HG03460 (cell line): Measurements from ENCODE around the gene C8G.

ENCODE experiments used
- ATAC-seq: cut with Tn5 transposase; IDR thresholded peaks from one replicate; pipeline ENCODE4 v1.9.1; 2021; ENCODE audit not compliant: unreplicated experiment

The C8G gene

GRCh38 chr9:136920069-136920468 is 25.0 kb upstream of the C8G start:
- ATAC-seq: no peak

- no peak for ATAC-seq
Observed at GRCh38 chr9:136920734-136921231, 24.3 kb upstream of the C8G start.

GRCh38 chr9:136921307-136921706 is 23.7 kb upstream of the C8G start:
- ATAC-seq: no peak

GRCh38 chr9:136921718-136922117 is 23.3 kb upstream of the C8G start:
- no peak for ATAC-seq

GRCh38 chr9:136922540-136922939 is 22.5 kb upstream of the C8G start:
- ATAC-seq: no peak

GRCh38 chr9:136923881-136924280 is 21.2 kb upstream of the C8G start:
- no peak for ATAC-seq

- ATAC-seq: no peak
Observed at GRCh38 chr9:136925414-136926153, 19.5 kb upstream of the C8G start.

- no peak for ATAC-seq
Observed at GRCh38 chr9:136926154-136926704, 18.8 kb upstream of the C8G start.

- ATAC-seq: no peak
Observed at GRCh38 chr9:136926749-136927148, 18.3 kb upstream of the C8G start.

- no peak for ATAC-seq
Observed at GRCh38 chr9:136927343-136928271, 17.4 kb upstream of the C8G start.

GRCh38 chr9:136928591-136928990 is 16.5 kb upstream of the C8G start:
- ATAC-seq: no peak

GRCh38 chr9:136930014-136930413 is 15.0 kb upstream of the C8G start:
- ATAC-seq: no peak

- ATAC-seq: no peak
Observed at GRCh38 chr9:136931611-136932130, 13.4 kb upstream of the C8G start.

- no peak for ATAC-seq
Observed at GRCh38 chr9:136934277-136934676, 10.8 kb upstream of the C8G start.

- no peak for ATAC-seq
Observed at GRCh38 chr9:136935651-136936050, 9.4 kb upstream of the C8G start.

GRCh38 chr9:136936645-136937170 is 8.3 kb upstream of the C8G start:
- no peak for ATAC-seq

- ATAC-seq: no peak
Observed at GRCh38 chr9:136937186-136938001, 7.6 kb upstream of the C8G start.

- ATAC-seq: no peak
Observed at GRCh38 chr9:136939431-136939995, 5.5 kb upstream of the C8G start.

- ATAC-seq: no peak
Observed at GRCh38 chr9:136939996-136940525, 5.0 kb upstream of the C8G start.
